GM23248 (cell line): ENCODE data around the gene ARHGAP19. TPM values are rescaled to one million over a fixed set of nuclear protein-coding genes. Genes with fewer than 3 reads are reported as not detected.

Experiments
- DNase-seq: peaks from one replicate; pipeline ENCODE4 v3.0.0-alpha.2; 2015
- H2AFZ ChIP-seq: fragments of 200-600 bp; sonication (generic); 2 replicates; pipeline ENCODE4 v1.6.1; 2016; ENCODE audit warnings: antibody characterized with exemption
- H3F3A ChIP-seq: fragments of 200-600 bp; sonication (generic); 2 replicates; pipeline ENCODE4 v1.6.1; 2016; ENCODE audit warnings: mild to moderate bottlenecking, antibody characterized with exemption, mixed run types; ENCODE audit not compliant: insufficient read depth
- H3K27ac ChIP-seq: fragments of 200-600 bp; sonication (generic); 2 replicates; pipeline ENCODE4 v1.5.1; 2016; ENCODE audit warnings: mild to moderate bottlenecking
- H3K27me3 ChIP-seq: fragments of 200-600 bp; sonication (generic); replicated peaks from 2 replicates; pipeline ENCODE4 v1.6.1; 2016; ENCODE audit warnings: mild to moderate bottlenecking; ENCODE audit not compliant: insufficient read depth
- H3K36me3 ChIP-seq: fragments of 200-600 bp; sonication (generic); 2 replicates; pipeline ENCODE4 v1.6.1; 2016; ENCODE audit warnings: low read depth, mild to moderate bottlenecking
- H3K4me1 ChIP-seq: fragments of 200-600 bp; sonication (generic); 2 replicates; pipeline ENCODE4 v1.6.1; 2016; ENCODE audit warnings: mild to moderate bottlenecking; ENCODE audit not compliant: insufficient read depth
- H3K4me2 ChIP-seq: fragments of 200-600 bp; sonication (generic); one replicate; pipeline ENCODE4 v1.6.1; 2016; ENCODE audit warnings: mild to moderate bottlenecking; ENCODE audit not compliant: unreplicated experiment
- H3K4me3 ChIP-seq: fragments of 200-600 bp; sonication (generic); 2 replicates; pipeline ENCODE4 v1.5.1; 2016; ENCODE audit warnings: mild to moderate bottlenecking
- H3K79me2 ChIP-seq: fragments of 200-600 bp; sonication (generic); 2 replicates; pipeline ENCODE4 v1.6.1; 2016; ENCODE audit warnings: mild to moderate bottlenecking; ENCODE audit not compliant: insufficient read depth
- H3K9ac ChIP-seq: fragments of 200-600 bp; sonication (generic); 2 replicates; pipeline ENCODE4 v1.6.1; 2016; ENCODE audit warnings: mild to moderate bottlenecking
- H3K9me2 ChIP-seq: fragments of 200-600 bp; sonication (generic); 2 replicates; pipeline ENCODE4 v1.6.1; 2016; ENCODE audit warnings: mixed run types, mild to moderate bottlenecking, moderate library complexity; ENCODE audit not compliant: insufficient read depth
- H3K9me3 ChIP-seq: fragments of 200-600 bp; sonication (generic); one replicate; pipeline ENCODE4 v1.6.1; 2017; ENCODE audit warnings: low read depth
- H4K20me1 ChIP-seq: fragments of 200-600 bp; sonication (generic); 2 replicates; pipeline ENCODE4 v1.6.0; 2016; ENCODE audit not compliant: insufficient read depth
- EZH2 ChIP-seq: fragments of 200-600 bp; sonication (generic); IDR thresholded peaks from 2 replicates; pipeline ENCODE4 v1.6.1; 2018; ENCODE audit warnings: antibody characterized with exemption, mild to moderate bottlenecking; ENCODE audit not compliant: insufficient read depth, poor library complexity, severe bottlenecking
- EZH2phosphoT487 ChIP-seq: fragments of 200-600 bp; sonication (generic); IDR thresholded peaks from 2 replicates; pipeline ENCODE4 v1.6.1; 2018; ENCODE audit warnings: antibody characterized with exemption, moderate library complexity, mild to moderate bottlenecking, low read depth; ENCODE audit not compliant: insufficient read depth
- WGBS, 2 experiments: methylation state at CpG; one replicate each; pipeline ENCODE4 v1.1.6; 2015 to 2017; ENCODE audit warnings: low lambda C conversion rate in 2 of 2, low coverage in 1 of 2; ENCODE audit errors: missing lambda C conversion rate in 2 of 2; 5-methylcytosine and 5-hydroxymethylcytosine counted together
- in situ Hi-C: fragments of 300-500 bp; cut with MboI; formaldehyde crosslinking; loops from 2 replicates; pipeline ENCODE4 v1.15.0; 2020
- polyA plus RNA-seq: library from polyadenylated mRNA; unstranded; fragments of >200 nt; fragmentation: Nextera tagmentation; extraction: Ambion mirVana; gene quantifications from 2 replicates; pipeline ENCODE4 v1.2.1, GENCODE V29; 2016
- total RNA-seq: library from RNA; depleted of rRNA; stranded (reverse); fragments of >200 nt; shearing (Covaris generic); gene quantifications from 2 replicates; pipeline ENCODE4 v1.2.3, GENCODE V29; 2014

The ARHGAP19 gene
- total and polyA plus RNA-seq, 2 experiments from 2014 or later: 1.9 to 5.0 TPM

DNA sequence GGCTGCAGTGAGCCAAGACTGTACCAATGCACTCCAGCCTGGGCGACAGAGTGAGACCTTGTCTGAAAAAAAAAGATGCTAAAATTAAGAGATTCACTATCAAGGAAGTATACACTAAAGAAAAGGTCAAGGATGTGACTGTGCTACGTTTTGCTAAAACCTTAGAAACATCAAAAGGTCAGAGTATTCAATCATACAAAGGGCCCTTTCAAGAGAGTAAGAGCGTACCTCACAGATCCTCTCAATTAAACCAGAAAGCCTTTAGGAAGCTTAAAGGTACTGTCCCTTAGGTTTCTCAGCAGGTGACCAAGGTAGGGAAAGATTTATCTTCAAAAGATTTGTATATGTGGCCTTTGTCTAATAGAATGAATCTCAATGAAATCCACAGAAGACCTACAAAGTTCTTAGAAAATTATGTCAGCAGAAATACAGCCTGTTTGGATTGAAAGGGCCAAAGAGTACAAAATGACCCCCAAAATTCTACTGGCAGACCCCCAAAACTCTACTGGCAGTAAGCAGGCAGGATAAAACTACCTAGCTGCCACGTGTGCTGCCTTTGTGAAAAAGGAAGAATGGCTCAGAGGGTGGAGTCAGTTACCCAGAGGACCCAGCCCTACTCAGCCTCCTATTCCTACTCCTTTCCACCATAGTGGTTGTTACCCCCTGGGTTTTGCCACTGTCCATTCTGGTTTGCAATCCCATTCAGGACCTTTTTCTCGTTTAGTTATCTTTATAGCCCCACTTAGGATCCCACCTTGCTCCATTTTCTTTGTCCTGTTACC lies 36.7 kb downstream of the ARHGAP19 start:
- Histone ChIP-seq H4K20me1 (no peaks in the 10 kb centered on the region), H3K4me1 (no peaks in the 10 kb centered on the region), H3K4me2 (no peak overlapping the region), H3K9me2 (no peaks in the 10 kb centered on the region), H3K27ac (no peak overlapping the region), H3K27me3 (no peaks in the 10 kb centered on the region), H2AFZ (no peak overlapping the region), H3K79me2 (no peaks in the 10 kb centered on the region), H3K4me3 (no peak overlapping the region), H3K9me3 (no peaks in the 10 kb centered on the region), H3K36me3 (no peaks in the 10 kb centered on the region), H3K9ac (no peak overlapping the region), H3F3A (no peaks in the 10 kb centered on the region)
- 83% methylated on average over 5 of the region's 5 CpGs for WGBS, 2 experiments
- in situ Hi-C loops: no loop called here
- TF ChIP-seq EZH2phosphoT487 (no peak), EZH2 (no peak)
- DNase-seq: no peak

DNA sequence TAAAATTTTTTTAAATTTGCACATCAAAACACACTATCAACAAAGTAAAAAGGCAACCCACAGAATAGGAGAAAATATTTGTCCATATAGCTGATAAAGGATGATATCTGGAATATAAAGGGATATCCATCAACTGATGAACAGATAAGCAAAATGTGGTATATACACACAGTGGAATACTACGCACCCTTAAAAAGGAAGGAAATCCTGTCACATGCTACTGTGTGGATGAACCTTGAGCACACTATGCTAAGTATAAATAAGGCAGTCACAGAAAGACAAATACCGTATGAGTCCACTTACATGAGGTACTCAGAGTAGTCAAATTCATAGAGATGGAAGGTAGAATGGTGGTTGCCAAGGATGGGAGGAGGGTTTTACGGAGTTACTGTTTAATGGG lies 37.7 kb downstream of the ARHGAP19 start:
- no peaks in the 10 kb centered on the region for H4K20me1 ChIP-seq
- H3K4me2 ChIP-seq: no peak overlapping the region
- H3K4me1 ChIP-seq: no peaks in the 10 kb centered on the region
- H3K79me2 ChIP-seq: no peaks in the 10 kb centered on the region
- H3K36me3 ChIP-seq: no peaks in the 10 kb centered on the region
- WGBS, 2 experiments: 95 to 97% methylated on average over 3 of the region's 3 CpGs
- in situ Hi-C loops: no loop called here
- no peak overlapping the region for H3K27ac ChIP-seq
- TF ChIP-seq EZH2: no peak
- TF ChIP-seq EZH2phosphoT487: no peak
- H3K9me2 ChIP-seq: no peaks in the 10 kb centered on the region
- no peak for DNase-seq
- no peaks in the 10 kb centered on the region for H3K9me3 ChIP-seq
- no peaks in the 10 kb centered on the region for H3K27me3 ChIP-seq
- H3K4me3 ChIP-seq: no peak overlapping the region
- H2AFZ ChIP-seq: no peak overlapping the region
- H3K9ac ChIP-seq: no peak overlapping the region
- H3F3A ChIP-seq: no peaks in the 10 kb centered on the region

DNA sequence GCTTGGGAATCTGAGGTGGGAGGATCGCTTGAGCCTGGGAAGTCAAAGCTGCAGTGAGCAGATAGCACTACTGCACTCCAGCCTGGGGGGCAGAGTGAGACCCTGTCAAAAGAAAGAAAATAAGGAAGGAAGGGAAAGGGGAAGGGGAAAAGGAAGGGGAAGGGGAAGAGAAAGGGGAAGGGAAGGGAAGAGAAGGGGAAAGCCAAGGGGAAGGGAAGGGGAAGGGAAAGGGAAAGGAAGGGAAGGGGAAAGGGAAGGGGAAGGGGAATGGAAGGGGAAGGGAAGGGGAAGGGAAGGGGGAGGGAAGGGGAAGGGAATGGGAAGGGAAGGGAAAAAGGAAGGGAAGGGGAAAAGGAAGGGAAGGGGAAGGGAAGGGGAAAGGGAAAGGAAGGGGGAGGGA lies 41.5 kb downstream of the ARHGAP19 start:
- Histone ChIP-seq H4K20me1 (no peaks in the 10 kb centered on the region), H3F3A (no peaks in the 10 kb centered on the region), H3K9me2 (no peaks in the 10 kb centered on the region), H3K4me2 (no peak overlapping the region), H3K9ac (no peak overlapping the region), H3K4me1 (no peaks in the 10 kb centered on the region), H3K36me3 (no peaks in the 10 kb centered on the region), H2AFZ (no peak overlapping the region), H3K9me3 (no peaks in the 10 kb centered on the region), H3K27me3 (no peaks in the 10 kb centered on the region), H3K27ac (no peak overlapping the region), H3K79me2 (no peaks in the 10 kb centered on the region), H3K4me3 (no peak overlapping the region)
- WGBS, 2 experiments: 95 to 100% methylated on average over 1 of the region's 1 CpG
- TF ChIP-seq EZH2phosphoT487: no peak
- TF ChIP-seq EZH2: no peak
- in situ Hi-C loops: no loop called here
- no peak for DNase-seq

DNA sequence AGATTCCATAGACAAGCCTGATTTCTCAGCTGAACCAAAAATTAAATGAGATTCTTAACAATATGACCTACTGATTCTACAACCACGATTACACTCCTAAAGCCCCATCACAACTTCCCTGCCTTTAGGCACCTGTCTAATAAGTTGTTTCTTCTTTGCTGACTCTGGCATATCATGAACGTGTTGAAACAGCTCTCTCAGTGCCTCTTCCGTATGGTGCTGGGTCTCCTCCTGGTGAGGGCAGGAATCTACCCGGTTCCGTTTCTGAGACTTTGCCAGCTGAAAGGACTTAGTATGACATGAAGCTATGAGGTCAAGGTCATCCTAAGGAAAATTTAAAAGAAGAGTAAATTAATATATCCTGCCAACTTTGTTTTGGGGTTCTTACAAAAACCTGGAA lies 48.6 kb downstream of the ARHGAP19 start:
- no peak overlapping the region for H3K9ac ChIP-seq
- H3K4me2 ChIP-seq: no peak overlapping the region
- no peaks in the 10 kb centered on the region for H3K27me3 ChIP-seq
- WGBS, 2 experiments: 74 to 76% methylated on average over 5 of the region's 5 CpGs
- no peaks in the 10 kb centered on the region for H3K79me2 ChIP-seq
- in situ Hi-C loops: no loop called here
- H3K4me3 ChIP-seq: no peak overlapping the region
- H3K9me3 ChIP-seq: no peaks in the 10 kb centered on the region
- no peaks in the 10 kb centered on the region for H4K20me1 ChIP-seq
- TF ChIP-seq EZH2phosphoT487: no peak
- no peak for TF ChIP-seq EZH2
- no peak overlapping the region for H3K27ac ChIP-seq
- H3K4me1 ChIP-seq: no peaks in the 10 kb centered on the region
- H3F3A ChIP-seq: no peaks in the 10 kb centered on the region
- H3K36me3 ChIP-seq: no peaks in the 10 kb centered on the region
- no peak for DNase-seq
- H3K9me2 ChIP-seq: no peaks in the 10 kb centered on the region
- no peak overlapping the region for H2AFZ ChIP-seq
